HepG2 (cell line): ENCODE measurements around the gene GLRA3. TPM values are rescaled to one million over a fixed set of nuclear protein-coding genes. Genes with fewer than 3 reads are reported as not detected.

Source experiments
- ATAC-seq: fragments of 200-7000 bp; cut with Tn5 transposase; 3 replicates; pipeline ENCODE4 v1.9.1; 2020; ENCODE audit warnings: mild to moderate bottlenecking, moderate library complexity
- BruUV-seq: library from RNA; stranded (reverse); fragments of 400-500 nt; replicated peaks from 2 replicates; lab custom pipeline; 2021; lab: Mats Ljungman, UMichigan
- CTCF ChIA-PET: fragments of 300-600 bp; formaldehyde crosslinking; extraction: SDS; loops from one replicate; lab custom pipeline; 2021; ENCODE audit warnings: low total read pairs, inconsistent platforms, low intra/inter-chr PET ratio; lab: Yijun Ruan, JAX
- POLR2A ChIA-PET: fragments of 350-600 bp; sonication (Branson Sonifier 250); formaldehyde crosslinking; loops from one replicate; lab custom pipeline; 2020; ENCODE audit warnings: antibody characterized with exemption, inconsistent platforms; lab: Yijun Ruan, JAX
- DNase-seq: peaks from one replicate; pipeline ENCODE4 v3.0.0-alpha.2; 2015; ENCODE audit warnings: low spot score
- FAIRE-seq: peaks from 3 replicates; lab custom pipeline; 2011; peaks lifted over from hg19 to GRCh38; lab: Jason Lieb, UNC
- H2AFZ ChIP-seq: one replicate; pipeline ENCODE4 v1.6.1; 2011; ENCODE audit warnings: low read length, inconsistent platforms
- H3K27ac ChIP-seq: fragments of 300-600 bp; 3 replicates; pipeline ENCODE4 v1.8.0; 2011; ENCODE audit warnings: mixed run types, mild to moderate bottlenecking, mixed read lengths, low read length, inconsistent platforms; ENCODE audit not compliant: insufficient read depth; ENCODE audit errors: extremely low read length
- H3K27me3 ChIP-seq, 2 experiments: fragments of 200-600 bp in 1 of 2; 2 replicates in 1 of 2; 3 replicates in 1 of 2; pipeline versions ENCODE4 v1.6.0 to v1.8.0; 2011; ENCODE audit warnings: low read length in 2 of 2, mild to moderate bottlenecking in 2 of 2, moderate library complexity in 2 of 2, inconsistent platforms in 1 of 2; ENCODE audit not compliant: insufficient read depth in 2 of 2, control insufficient read depth in 1 of 2
- H3K36me3 ChIP-seq, 2 experiments: fragments of 200-600 bp in 1 of 2; replicated peaks in 1 of 2; 2 replicates in 1 of 2; 3 replicates in 1 of 2; pipeline versions ENCODE4 v1.5.1 to v1.8.0; 2011; ENCODE audit warnings: low read length in 2 of 2, inconsistent platforms in 1 of 2; ENCODE audit not compliant: insufficient read depth in 2 of 2, control insufficient read depth in 1 of 2
- H3K4me1 ChIP-seq: 2 replicates; pipeline ENCODE4 v1.5.1; 2012; ENCODE audit warnings: low read length, inconsistent platforms; ENCODE audit not compliant: insufficient read depth
- H3K4me2 ChIP-seq: 2 replicates; pipeline ENCODE4 v1.6.0; 2011; ENCODE audit warnings: low read depth, low read length, inconsistent platforms
- H3K4me3 ChIP-seq, 3 experiments: fragments of 200-600 bp in 1 of 3; sonication (generic), shearing (Covaris generic) in 1 of 3; replicated peaks in 1 of 3; 2 replicates each; pipeline ENCODE4 v1.5.1; 2011 to 2016; ENCODE audit warnings: low read length in 3 of 3, inconsistent platforms in 2 of 3, low read depth in 2 of 3, mild to moderate bottlenecking in 2 of 3, control low read depth in 1 of 3, mixed read lengths in 1 of 3; ENCODE audit not compliant: insufficient read depth in 1 of 3
- H3K79me2 ChIP-seq: one replicate; pipeline ENCODE4 v1.6.1; 2011; ENCODE audit warnings: low read length, inconsistent platforms; ENCODE audit not compliant: insufficient read depth
- H3K9ac ChIP-seq: 2 replicates; pipeline ENCODE4 v1.6.0; 2011; ENCODE audit warnings: mild to moderate bottlenecking, low read depth, low read length, inconsistent platforms; ENCODE audit not compliant: insufficient read depth
- H3K9me3 ChIP-seq: 2 replicates; pipeline ENCODE4 v1.5.1; 2012; ENCODE audit warnings: mild to moderate bottlenecking, low read length
- H4K20me1 ChIP-seq: 2 replicates; pipeline ENCODE4 v1.6.0; 2011; ENCODE audit warnings: inconsistent platforms, mild to moderate bottlenecking, low read length, moderate library complexity; ENCODE audit not compliant: insufficient read depth
- ELF1 ChIP-seq: sonication (generic); formaldehyde crosslinking; IDR thresholded peaks from 2 replicates; pipeline ENCODE4 v1.4.0; 2020; ENCODE audit warnings: missing genetic modification reagents
- HHEX ChIP-seq: IDR thresholded peaks from 2 replicates; pipeline ENCODE4 v1.6.1; 2016; ENCODE audit warnings: control low read depth
- MLXIP ChIP-seq: sonication (generic); formaldehyde crosslinking; IDR thresholded peaks from 2 replicates; pipeline ENCODE4 v1.9.0; 2021; ENCODE audit warnings: missing genetic modification reagents, borderline replicate concordance
- NFYC ChIP-seq: IDR thresholded peaks from 2 replicates; pipeline ENCODE4 v1.6.1; 2016; ENCODE audit warnings: missing genetic modification reagents, missing compliant biosample characterization
- NR0B2 ChIP-seq: sonication (generic); formaldehyde crosslinking; IDR thresholded peaks from 2 replicates; pipeline ENCODE4 v1.4.0; 2020; ENCODE audit warnings: mild to moderate bottlenecking, missing genetic modification reagents
- PBX2 ChIP-seq: IDR thresholded peaks from 2 replicates; pipeline ENCODE4 v1.6.1; 2016; ENCODE audit warnings: control low read depth
- RAD21 ChIP-seq: fragments of 450-650 bp; formaldehyde crosslinking; IDR thresholded peaks from 2 replicates; pipeline ENCODE4 v1.5.0; 2020; ENCODE audit warnings: mild to moderate bottlenecking
- RBFOX2 ChIP-seq: fragments of 200-400 bp; formaldehyde crosslinking; IDR thresholded peaks from 2 replicates; pipeline ENCODE4 v1.6.1; 2017; ENCODE audit warnings: low read depth, mild to moderate bottlenecking, low read length
- SRSF4 ChIP-seq: fragments of 200-400 bp; formaldehyde crosslinking; IDR thresholded peaks from one replicate; pipeline ENCODE4 v1.6.1; 2018; ENCODE audit warnings: mild to moderate bottlenecking, low read depth, low read length, moderate library complexity; ENCODE audit not compliant: poor library complexity, severe bottlenecking
- SUZ12 ChIP-seq: fragments of 150-350 bp; IDR thresholded peaks from 2 replicates; pipeline ENCODE4 v1.6.1; 2014; ENCODE audit warnings: low read depth, low read length
- ZBTB7B ChIP-seq: sonication (generic); formaldehyde crosslinking; IDR thresholded peaks from 2 replicates; pipeline ENCODE4 v1.4.0; 2020; ENCODE audit warnings: missing genetic modification reagents
- ZNF260 ChIP-seq: sonication (generic); formaldehyde crosslinking; IDR thresholded peaks from 2 replicates; pipeline ENCODE4 v1.4.0; 2020; ENCODE audit warnings: missing genetic modification reagents, low read depth, mild to moderate bottlenecking, borderline replicate concordance
- ZNF33A ChIP-seq: sonication (generic); formaldehyde crosslinking; IDR thresholded peaks from 2 replicates; pipeline ENCODE4 v1.5.1; 2020; ENCODE audit warnings: missing genetic modification reagents, mild to moderate bottlenecking, moderate library complexity, borderline replicate concordance
- ZSCAN9 ChIP-seq: IDR thresholded peaks from 2 replicates; pipeline ENCODE4 v1.6.1; 2016; ENCODE audit warnings: borderline replicate concordance
- WGBS: methylation state at CpG from one replicate; pipeline ENCODE4 v1.1.6; 2017; ENCODE audit warnings: low lambda C conversion rate; 5-methylcytosine and 5-hydroxymethylcytosine counted together
- in situ Hi-C: cut with HindIII; loops from 2 replicates; pipeline ENCODE4 v1.10.0; 2017; ENCODE audit warnings: low pct_unique_long_range_greater_than_20kb; ENCODE audit not compliant: extremely low pct_ligation_motif_present
- intact Hi-C: fragments of 100-400 bp; cut with micrococcal nuclease; formaldehyde crosslinking; loops from one replicate; pipeline ENCODE4 v1.10.0; 2022; ENCODE audit not compliant: unreplicated experiment
- polyA plus RNA-seq, 8 experiments: library from polyadenylated mRNA; depleted of rRNA in 3 of 8; stranded (reverse) in 7 of 8; unstranded in 1 of 8; fragments of >200 nt; fragmentation: Illumina TruSeq in 4 of 8; extraction: Trizol in 4 of 8; gene quantifications; 2 replicates each; pipeline versions ENCODE4 v1.2.1 to v1.2.3, GENCODE V29; 2011 to 2016; ENCODE audit warnings: low read depth in 4 of 8, missing spikeins in 1 of 8, mixed read lengths in 1 of 8; ENCODE audit not compliant: insufficient read depth in 1 of 8
- total RNA-seq, 5 experiments: library from RNA; depleted of rRNA; stranded (reverse); fragments of >200 nt; fragmentation: Illumina TruSeq; extraction: Trizol; gene quantifications; 2 replicates each; pipeline ENCODE4 v1.2.3, GENCODE V29; 2016; ENCODE audit warnings: low read depth in 1 of 5
- TF ChIP-seq, protein P1 (sequence below): sonication (generic); formaldehyde crosslinking; IDR thresholded peaks from 2 replicates; pipeline ENCODE4 v1.8.0; 2022; ENCODE audit warnings: mild to moderate bottlenecking, missing genetic modification reagents

The GLRA3 gene
- total and polyA plus RNA-seq, 2 of the 13 experiments (the other 11 are each of a cell fraction or from before 2014, with no cell fraction given), result not detected

DNA sequence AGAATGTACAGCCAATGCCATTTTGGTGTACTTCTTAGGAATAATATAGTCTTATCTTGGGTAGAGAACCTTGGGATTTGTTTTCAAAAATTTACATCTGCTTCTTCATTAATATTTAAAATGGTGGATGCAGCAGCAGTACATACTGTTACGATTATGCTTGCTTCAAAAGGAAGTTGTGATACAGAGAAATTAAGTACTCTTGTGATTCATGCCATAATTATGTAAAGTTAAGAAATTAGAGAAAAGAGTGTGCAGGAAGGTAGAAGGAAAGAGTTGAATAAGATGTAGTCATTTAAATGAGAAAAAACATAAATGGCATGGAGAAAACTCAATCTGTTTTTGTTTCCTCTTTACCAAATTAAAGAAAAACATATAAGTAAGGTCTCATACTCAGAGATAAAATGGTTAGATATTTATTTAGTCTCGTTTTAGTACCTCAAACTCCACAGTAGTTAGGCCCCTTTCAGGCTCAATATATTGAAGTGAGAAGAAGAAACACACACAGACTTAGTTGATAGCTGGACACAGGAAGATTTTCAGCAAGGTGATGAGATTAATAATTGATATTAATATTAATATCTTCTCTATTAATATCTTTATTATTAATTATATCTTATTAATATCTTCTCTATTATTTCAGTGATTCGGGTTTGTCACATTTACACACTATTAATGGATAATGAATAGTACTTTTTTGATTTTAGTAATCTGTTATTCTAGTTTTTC, 236.6 kb downstream of the GLRA3 start (continued):
- no peak for TF ChIP-seq ELF1 (CRISPR knock-in tag)
- no peak for TF ChIP-seq SUZ12

GRCh38 chr4:174591243-174592021, 237.6 kb downstream of the GLRA3 start:
- no peaks in the 10 kb centered on the region for H4K20me1 ChIP-seq
- no peaks in the 10 kb centered on the region for H3K36me3 ChIP-seq
- H3K9ac ChIP-seq, result no peak overlapping the region
- no TSS peak for BruUV-seq
- DNase-seq, result no peak
- in situ Hi-C loops, result no loop called here
- WGBS, result 6% methylated on average over 5 of the region's 5 CpGs
- ChIA-PET POLR2A (no interaction called here), CTCF (no interaction called here)
- H3K9me3 ChIP-seq, result no peaks in the 10 kb centered on the region
- no peak overlapping the region for H3K4me3 ChIP-seq
- H3K79me2 ChIP-seq, result no peaks in the 10 kb centered on the region
- ATAC-seq, result no peak
- no peak for FAIRE-seq
- H3K4me2 ChIP-seq, result no peak overlapping the region
- no peak overlapping the region for H3K27ac ChIP-seq
- H3K4me1 ChIP-seq, result no peaks in the 10 kb centered on the region
- H3K27me3 ChIP-seq, result no peaks in the 10 kb centered on the region
- no peak overlapping the region for H2AFZ ChIP-seq
- intact Hi-C loops, result no loop called here
- TF ChIP-seq ZNF33A (CRISPR knock-in tag) (no peak), ZBTB7B (CRISPR knock-in tag) (no peak), HHEX (no peak), RBFOX2 (no peak), SRSF4 (no peak), ZNF260 (CRISPR knock-in tag) (no peak), MLXIP (no peak), PBX2 (CRISPR knock-in tag) (no peak), RAD21 (CRISPR knock-in tag) (no peak), NFYC (CRISPR knock-in tag) (no peak), ZSCAN9 (CRISPR knock-in tag) (no peak), NR0B2 (CRISPR knock-in tag) (no peak)
- TF ChIP-seq, protein P1, sequence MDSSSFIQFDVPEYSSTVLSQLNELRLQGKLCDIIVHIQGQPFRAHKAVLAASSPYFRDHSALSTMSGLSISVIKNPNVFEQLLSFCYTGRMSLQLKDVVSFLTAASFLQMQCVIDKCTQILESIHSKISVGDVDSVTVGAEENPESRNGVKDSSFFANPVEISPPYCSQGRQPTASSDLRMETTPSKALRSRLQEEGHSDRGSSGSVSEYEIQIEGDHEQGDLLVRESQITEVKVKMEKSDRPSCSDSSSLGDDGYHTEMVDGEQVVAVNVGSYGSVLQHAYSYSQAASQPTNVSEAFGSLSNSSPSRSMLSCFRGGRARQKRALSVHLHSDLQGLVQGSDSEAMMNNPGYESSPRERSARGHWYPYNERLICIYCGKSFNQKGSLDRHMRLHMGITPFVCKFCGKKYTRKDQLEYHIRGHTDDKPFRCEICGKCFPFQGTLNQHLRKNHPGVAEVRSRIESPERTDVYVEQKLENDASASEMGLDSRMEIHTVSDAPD (CRISPR knock-in tag), result no peak
